CD4-positive, alpha-beta T cell treated with Interferon gamma for 1 hour (primary cell): ENCODE data around the gene CDK6.

ENCODE experiments used
- DNase-seq: peaks from one replicate; pipeline ENCODE4 v3.0.0-alpha.2; 2020

CDK6 gene

DNA sequence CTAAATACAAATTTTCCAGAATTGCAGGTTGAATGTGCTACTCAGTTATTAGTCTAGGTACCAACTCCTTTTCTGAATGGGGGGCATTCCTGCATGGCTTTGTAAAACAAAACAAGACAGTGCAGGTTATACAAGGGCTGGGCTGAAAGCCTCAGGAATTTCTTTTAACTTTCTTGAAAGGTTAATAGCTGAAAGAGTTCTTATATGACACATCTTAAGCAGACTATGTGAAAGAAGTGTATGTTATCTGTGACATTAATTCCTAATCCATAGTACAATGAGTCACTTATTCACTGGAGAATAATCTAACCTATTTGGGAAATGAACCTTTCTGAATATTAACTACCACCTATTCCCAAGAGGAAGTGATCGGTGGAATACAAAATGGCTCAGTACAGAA is 130.5 kb downstream of the CDK6 start:
- DNase-seq = no peak

DNA sequence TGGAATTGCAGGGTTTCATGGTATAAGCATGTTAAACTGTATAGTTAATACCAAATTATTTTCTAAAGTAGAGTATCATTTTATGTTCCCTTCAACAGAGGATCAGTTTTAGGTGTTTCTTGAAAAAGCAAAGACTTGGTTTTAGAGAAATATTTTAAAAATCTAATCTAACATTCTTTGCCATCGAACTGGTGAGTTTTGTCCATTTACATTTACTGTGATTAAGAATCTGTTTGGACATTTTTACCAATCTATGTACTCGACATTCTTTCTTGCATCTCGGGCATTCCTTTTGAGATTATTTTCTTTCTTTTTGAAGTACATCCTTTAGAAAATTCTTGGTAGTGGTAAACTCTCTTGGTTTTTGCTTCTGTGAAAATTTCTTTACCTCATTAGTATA is 131.5 kb downstream of the CDK6 start:
- DNase-seq = no peak

DNA sequence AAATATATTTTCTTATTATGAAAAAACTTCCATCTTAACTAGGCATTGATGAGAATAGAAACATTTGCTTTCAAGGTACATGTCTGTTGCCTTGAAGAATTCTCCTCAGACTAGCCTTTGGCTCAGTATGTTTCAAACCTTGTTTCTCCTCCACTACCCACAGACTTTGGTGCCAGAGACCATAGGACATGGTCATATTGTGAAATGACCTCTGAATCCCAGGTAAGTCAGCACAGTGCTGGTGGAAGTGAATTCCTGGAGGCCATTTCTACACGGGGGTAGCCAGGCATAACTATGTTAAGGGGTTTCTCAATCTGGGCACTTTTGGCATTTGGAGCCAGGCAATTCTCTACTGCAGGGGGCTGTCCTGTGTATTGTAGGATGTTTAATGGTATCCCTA is 133.8 kb downstream of the CDK6 start:
- DNase-seq = no peak

DNA sequence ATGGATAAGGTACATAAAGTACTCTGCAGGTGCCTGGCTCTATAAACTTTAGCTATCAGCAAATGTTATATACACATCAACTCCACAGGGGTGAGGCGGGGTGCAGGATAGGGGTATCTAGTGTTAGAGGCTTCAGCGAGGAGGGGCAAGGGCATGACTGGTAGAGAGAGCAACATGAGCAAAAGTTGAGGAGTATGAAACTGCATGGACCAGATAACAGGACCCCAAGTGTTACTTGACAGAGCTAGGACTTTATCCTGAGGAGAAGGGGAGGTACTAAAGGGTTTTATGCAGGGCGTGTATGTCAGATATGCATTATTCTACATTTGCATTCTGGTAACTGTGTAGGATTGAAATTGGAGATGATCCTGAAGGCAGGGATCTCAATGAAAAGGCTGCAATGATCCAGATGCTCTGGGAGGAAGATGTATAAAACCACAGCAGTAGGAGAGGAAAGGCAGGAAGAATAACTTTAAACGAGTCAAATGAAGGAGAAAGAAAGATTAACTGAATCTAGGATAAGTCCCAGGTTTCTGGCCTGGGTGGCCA is 136.3 kb downstream of the CDK6 start:
- no peak for DNase-seq

DNA sequence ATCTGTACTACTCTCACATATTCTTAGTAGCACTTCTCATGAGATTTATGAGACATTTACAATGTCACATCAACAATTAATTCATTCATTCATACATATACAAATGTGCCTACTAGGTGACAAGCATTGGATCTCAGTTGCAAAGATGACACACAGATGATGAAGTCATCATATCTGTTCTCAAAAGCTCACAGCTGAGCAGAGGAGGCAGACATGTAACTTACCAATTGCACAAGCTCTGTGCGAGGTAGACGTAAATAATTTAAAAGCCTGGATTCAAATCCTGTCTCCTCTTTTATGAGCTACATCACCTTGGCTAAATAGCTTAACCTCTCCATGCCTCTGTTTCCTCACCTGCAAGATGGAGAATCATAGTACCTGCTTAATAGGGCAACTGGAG is 136.8 kb downstream of the CDK6 start:
- no peak for DNase-seq

DNA sequence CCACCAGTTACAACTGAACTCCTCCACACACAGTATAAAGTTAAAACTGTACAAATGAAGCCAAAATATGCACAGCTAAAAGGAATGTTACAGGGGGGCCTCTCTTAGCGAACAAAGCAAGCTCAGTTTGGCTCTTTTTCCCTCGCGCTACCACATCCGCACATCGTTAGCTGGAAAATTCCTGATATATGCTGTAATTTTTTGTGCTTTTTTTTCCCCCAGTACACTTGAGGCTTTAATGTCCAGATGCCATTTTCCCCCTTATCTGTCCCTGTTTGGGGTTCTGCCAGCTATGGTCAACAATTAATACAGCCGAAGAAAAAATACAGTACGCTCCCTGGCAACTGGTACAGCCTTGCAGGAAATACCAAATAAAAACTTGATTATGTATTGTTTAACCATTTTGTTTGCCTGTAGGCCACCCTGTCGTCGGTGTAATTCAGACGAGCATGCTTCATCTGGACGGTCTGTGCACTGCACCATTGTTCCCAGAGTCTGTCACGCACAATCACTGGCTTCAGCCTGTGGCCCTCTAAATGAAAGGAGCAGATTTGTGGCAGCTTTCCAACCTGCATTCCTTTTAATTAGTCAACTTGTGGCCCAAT is 138.0 kb downstream of the CDK6 start:
- no peak for DNase-seq

DNA sequence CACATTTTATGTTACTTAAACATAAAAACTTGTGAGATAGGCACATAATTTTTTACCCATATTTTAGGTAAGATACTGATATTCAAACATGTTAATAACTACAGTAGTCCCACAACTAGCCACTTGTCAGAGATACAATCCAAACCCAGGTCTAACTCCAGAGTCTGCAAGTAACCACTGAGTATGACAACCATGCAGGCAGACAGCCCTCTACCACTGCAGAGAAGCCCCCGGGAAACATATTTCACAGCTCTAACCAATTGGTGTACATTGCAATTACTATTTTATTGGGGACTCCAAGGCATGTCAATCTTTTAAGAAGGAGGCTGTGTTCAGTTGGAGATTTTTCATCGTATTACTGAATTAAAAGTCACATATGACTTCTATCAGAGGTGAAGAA is 139.0 kb downstream of the CDK6 start:
- no peak for DNase-seq

DNA sequence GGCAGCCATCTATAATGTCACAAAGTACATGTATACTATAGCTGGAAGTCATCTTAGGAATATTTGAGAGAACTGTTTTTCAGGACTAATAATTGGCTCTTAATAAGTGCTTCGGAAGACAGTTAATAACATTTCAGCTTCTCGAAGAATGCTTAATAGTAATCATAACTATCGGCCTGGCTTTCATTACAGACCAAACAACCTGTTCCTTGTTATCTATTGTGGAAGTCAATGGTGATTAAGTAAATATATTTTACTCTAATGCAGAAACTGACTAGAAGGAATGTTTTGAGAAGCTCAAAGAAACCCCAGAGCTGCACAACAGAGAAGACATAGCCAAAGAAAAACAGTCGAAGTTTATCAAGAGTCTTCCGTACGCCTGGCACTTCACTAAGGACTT is 139.4 kb downstream of the CDK6 start:
- no peak for DNase-seq

DNA sequence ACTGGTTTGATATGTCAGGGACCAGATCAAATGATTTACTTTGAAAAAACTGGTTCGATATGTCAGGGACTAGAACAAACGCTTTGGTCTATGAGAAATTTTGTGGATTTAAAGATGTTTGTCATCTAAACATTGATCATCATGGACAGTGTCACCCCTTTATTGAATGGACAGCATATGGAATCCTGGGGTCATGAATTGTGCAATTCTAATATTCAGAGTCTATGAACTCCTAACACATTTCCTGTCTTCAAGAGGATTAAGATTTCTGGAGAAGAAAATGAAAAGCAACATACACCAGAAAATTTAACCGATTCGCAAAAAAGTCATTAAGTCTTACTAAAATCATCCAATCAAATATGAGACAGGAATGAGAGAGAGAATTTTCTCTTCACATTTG is 139.8 kb downstream of the CDK6 start:
- DNase-seq = no peak

DNA sequence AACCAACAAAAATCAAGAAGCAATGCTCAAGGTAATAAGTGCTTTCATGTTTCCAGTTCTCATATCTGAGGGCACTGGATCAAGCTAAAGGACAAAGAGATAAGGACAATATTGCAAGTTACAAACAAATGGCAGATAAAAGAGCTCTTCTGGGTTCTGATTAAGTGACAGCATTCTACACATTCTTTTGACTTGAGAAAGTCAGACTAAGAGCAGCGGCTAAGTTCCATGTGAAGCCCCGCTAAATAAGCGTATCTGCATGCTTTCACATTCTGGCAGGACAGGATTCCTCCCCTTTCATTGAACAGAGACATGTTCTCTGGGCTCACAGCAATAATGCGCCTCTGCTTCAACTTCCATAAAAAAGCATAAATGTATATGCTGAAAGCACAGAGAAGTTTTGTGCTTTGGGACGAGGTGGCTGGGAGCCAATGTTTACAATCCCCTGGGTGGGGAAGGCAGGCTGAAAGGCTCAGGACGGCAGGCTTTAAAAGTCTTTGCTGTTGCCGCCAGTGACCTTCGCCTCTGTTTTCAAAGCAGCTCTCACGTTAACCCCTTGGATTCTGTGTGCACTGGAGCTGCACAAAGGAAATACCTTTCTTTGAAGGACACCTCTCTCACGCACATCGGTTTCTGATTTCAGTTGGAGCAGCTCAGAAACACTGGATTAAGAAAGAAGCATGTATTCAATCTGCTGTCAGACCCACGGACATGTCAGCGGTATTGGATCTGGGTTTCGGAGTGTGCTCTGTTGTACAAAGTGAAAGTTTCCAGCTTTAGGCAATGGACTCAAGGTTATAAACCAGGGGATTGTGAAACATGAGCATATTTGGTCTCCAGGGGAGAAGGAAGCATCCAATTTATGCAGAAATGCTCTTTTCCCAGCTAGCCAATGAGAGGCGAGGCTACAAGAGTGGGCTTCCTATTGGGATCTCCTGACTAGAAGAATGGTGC is 140.8 kb downstream of the CDK6 start:
- DNase-seq = no peak

DNA sequence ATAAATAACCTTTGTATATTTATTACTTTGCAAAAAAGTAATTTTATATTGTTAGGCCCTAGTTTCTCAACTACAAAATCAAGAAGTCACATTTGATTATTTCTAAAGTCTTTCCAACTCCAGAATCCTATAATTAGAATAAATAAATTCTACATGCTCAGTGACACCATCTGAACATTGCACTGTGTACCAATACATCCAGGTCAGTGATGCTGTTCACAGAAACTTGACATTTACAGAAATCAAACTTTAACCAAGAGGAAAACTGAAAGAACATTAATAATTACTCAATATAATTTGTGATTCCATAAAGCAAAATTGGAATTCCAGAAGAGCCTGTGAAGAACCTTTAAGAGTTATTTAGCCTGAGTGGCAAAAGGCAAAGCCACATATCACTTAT is 142.2 kb downstream of the CDK6 start:
- no peak for DNase-seq

DNA sequence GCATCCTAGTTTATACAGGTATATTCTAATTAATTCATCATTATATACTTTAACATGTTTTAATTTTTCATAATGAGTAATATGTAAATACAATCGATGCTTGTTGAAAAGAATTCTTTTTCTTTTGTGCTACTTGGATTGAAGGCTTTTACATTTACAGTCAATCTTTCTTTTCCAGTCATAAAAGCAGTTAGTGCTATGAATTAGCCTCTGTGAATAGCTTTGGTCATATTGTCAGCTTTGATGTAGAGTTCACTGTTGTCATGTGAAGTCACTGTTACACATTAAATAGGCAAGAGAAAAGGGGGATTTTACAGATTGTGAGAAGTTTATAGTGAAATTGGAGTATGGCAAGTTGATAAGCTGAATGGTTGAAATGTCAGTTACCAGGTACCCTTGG is 142.9 kb downstream of the CDK6 start:
- DNase-seq = no peak

DNA sequence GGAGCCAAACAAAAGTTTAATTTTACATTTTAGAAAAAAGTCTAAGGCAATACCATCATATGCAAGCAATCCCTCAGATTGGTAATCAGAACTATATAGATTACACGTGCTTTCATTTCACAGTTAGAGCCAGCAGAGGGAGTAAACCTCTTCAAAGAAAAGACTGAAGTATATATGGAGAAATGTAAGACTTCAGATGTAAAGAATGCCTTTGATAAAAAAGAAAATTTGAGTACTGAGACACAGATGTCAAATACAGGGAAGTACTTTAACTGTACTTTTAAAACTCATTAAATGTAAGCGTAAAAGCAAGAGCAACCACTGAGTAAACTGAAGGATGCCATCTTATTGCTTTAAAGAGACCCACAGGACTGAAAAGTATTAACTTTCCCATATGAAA is 144.8 kb downstream of the CDK6 start:
- DNase-seq = no peak

DNA sequence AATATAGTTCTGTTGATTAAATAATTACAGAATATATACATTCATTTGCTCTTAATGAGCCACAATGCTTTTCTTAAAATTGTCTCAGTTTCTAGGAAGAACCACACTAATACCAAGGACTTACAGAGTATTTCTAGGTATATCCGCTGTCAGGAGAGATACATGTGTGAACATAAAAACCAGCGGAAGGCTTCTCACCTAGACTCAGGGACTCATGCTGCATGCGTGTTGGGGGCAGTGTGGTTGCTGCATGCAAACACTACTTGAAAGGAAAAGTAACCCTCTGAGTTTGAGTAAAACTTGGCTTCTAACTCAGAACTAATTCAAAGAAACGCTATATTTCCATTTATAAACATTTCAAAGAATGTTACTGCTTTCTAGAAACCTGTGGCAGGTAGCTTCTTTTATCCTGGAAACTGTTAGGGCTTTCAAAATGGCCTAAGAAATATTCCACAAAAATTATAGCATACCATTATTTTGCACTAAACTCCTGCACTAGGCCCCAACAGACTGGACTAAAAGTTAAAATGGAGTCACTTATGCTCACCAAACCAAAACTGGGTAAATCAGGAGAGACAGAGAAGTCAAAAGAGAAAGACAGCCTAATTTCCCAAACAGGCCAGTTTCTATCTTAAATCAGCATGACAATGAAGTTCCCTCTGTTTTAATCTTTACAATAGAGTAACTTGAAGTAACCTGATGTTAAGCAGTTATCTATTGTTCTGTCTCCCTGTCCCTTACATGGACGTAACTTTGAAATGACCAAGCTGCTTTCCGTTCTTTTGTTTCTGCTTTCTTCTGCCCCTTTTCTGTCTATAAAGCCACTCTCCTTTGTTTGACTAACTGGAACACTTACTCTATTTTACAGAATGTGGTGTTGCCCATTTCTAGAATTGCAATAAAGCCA is 151.0 kb downstream of the CDK6 start:
- peak; percentile 42 for DNase-seq

DNA sequence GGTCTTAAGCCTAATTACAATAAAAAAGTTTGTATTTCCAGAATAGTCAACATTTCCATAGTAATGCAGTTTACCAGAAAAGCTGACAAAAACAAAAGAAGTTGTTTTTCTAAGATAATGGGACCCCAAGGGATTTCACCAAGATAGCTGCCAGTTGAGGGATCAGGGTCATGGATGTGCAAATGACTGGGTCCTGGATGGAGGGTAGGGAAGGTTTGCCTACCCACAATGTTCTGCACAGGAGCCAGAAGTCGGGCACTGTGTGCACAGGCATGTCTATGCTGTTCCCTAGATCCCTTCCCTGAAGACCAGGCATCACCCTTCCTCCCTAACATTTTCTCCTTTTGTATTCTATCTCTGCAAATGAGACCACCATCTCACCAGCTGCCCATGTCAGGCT is 152.1 kb downstream of the CDK6 start:
- DNase-seq = no peak

DNA sequence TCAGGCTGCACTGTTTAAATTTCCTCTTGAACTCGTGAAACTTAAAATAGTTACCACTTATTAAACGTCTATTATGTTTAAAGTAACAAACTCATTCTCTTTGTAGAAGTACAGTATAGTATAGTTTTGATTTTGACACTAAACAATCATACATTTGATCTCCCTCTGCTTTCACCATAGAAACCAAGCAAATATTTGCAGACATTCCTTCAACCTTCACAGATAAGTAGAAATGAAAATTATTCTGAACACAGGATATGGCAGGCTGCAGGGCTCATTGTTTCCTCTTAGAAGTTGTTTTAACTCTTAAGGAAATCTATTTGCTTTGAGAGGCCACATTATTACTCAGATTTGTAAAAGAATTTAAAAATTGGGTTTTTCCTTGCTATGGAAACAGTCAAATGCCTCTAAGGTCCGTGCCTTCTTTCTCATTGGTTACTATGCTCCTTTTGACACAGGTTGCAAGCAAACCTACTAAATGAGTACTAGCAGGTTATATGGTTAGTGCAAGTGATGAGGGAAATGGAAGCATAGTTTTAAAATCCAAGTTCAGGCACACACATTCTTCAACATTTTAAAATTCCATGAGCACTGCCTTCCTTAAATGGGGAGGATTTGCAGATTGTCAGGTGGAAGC is 153.4 kb downstream of the CDK6 start:
- no peak for DNase-seq

DNA sequence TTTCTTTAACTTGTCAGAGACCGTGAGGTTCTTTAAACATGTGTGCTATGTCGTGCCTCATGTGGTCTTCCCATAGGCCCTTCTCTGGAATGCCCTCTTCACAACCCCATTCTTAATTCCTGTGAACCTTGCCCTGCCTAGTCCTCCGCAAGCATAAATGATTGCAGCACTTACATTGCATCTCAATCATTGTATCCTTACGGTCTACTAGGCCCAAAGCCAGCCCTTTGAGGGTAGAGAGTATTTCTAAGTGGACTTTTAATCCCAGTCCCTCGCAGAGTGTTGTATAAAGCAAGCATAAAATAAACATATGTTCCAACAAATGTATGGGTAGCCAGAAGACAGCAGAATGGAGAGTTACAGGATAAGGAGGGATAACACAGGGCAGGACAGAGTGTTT is 154.0 kb downstream of the CDK6 start:
- DNase-seq = no peak

DNA sequence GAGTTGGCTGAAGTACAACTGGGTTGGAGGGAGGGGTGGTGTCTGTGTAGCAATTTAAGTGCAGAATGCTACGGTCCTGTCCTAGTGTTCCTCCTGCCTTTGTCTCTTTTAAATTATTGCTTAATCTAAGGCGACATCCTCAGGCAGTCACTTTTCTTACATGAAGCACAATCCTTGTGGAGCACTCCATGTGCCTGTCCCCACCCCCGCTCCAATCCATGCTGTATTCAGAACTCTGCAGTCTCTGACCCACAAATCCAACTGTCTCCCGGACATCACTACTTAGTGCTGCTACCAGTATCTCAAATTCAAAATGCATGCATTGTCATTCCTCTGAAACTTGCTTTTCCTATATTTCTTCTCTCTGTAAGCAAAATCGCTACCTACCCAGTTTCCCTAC is 154.7 kb downstream of the CDK6 start:
- DNase-seq = no peak

DNA sequence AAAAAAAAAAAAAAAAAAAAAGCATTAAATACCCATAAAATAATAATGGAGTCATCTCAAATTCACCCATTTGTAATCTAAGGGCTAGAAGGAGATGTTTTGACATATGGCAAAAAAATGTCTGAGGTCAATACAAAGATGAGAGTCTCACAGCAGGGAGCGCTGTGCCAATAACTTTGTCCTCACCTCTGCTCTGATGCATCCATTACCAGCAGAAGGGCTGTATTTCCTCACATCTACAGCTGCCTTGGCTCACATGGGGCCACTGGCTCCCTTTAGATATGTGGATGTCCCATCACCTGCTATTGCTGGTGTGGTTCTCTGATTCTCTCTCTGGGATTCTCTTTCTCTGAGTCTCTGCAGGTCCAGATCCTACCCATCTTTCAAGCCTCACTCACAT is 155.9 kb downstream of the CDK6 start:
- DNase-seq = no peak

DNA sequence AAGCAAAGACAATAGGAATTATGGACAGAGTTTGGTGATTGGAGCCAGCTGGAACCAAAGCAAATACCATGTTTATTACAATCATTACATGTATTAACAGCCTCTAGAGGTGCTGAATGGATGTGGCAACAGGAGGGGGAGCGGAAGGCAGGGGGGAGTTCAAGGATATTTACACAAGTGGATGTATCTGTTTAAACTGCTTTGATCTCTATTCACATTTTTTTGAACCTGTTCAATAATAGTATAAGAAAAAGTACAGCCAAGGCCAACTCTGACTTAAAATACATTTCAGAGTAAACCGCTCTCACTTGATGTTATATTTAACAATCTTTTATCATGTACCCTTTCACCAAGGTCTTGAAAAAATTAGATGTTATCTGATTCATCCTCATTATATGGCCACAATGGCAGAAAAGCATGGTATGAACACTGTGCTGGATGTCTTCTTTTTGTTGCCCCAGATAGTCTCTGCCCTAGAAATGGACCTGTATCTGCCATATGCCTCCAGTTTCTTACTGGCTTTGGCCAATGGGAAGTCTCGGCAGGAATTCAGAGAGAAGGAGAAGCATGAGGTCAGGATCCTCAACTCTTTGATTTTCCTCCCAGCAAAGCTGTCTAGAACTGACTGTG is 158.0 kb downstream of the CDK6 start:
- DNase-seq = no peak

DNA sequence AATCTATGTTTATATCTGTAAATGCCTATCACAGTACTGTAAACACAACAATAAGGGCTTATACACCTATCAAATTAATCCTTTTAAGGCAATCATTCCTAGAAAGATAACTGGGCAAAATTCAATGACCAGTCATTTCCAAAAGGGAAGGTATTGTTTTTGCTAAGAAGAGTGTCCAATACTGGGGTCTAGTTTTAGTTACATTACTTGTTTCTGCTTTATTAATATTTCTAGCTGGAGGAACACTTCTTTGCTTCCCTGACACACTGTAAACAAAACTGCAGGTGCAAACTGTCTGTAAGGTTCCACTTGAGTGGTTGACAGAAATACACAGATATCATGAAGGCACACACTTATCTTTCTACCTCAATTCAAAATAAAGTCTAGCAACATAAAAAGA is 162.0 kb downstream of the CDK6 start:
- DNase-seq = no peak

DNA sequence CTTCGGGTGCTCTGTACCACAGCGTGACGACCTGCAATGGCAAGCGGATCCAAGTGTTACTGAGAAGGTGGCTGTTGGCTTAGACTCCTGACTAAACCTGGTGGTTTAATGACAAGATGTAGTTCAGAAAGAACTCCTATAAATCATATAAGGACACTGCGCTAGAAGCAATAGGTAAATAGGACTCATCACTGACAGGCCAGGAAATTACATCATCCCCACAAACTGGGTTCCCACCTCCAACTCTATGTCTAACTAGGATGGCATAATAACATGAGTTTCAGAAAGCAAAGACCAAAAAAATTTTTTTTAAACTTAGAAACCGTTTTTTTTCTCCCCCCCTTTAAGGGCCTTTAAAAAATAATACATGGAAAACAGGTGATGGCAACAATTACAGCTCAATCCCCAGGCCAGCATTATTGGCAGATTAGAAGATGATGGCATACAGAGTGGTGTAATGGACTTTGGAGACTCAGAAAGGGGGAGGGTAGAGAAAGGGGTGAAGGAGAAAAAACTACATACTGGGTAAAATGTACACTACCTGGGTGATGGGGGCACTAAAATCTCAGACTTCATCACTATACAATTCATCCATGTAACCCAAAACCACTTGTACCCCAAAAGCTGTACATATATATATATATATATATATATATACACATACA is 164.7 kb downstream of the CDK6 start:
- DNase-seq = no peak
